GF-D8 (cell line): ENCODE data around the gene HNRNPH1.
A peak's percentile ranks its signal among the peaks of the same experiment; 100 is the strongest.
"Not testable (repeated sequence)": the region's sequence is repeated elsewhere in the genome, so short reads cannot be mapped to it uniquely, and the experiment has no call there.

Source experiments
- DNase-seq: peaks from one replicate; lab custom pipeline; 2025; lab: John Stamatoyannopoulos, UW

Gene HNRNPH1, protein sequence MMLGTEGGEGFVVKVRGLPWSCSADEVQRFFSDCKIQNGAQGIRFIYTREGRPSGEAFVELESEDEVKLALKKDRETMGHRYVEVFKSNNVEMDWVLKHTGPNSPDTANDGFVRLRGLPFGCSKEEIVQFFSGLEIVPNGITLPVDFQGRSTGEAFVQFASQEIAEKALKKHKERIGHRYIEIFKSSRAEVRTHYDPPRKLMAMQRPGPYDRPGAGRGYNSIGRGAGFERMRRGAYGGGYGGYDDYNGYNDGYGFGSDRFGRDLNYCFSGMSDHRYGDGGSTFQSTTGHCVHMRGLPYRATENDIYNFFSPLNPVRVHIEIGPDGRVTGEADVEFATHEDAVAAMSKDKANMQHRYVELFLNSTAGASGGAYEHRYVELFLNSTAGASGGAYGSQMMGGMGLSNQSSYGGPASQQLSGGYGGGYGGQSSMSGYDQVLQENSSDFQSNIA

DNA sequence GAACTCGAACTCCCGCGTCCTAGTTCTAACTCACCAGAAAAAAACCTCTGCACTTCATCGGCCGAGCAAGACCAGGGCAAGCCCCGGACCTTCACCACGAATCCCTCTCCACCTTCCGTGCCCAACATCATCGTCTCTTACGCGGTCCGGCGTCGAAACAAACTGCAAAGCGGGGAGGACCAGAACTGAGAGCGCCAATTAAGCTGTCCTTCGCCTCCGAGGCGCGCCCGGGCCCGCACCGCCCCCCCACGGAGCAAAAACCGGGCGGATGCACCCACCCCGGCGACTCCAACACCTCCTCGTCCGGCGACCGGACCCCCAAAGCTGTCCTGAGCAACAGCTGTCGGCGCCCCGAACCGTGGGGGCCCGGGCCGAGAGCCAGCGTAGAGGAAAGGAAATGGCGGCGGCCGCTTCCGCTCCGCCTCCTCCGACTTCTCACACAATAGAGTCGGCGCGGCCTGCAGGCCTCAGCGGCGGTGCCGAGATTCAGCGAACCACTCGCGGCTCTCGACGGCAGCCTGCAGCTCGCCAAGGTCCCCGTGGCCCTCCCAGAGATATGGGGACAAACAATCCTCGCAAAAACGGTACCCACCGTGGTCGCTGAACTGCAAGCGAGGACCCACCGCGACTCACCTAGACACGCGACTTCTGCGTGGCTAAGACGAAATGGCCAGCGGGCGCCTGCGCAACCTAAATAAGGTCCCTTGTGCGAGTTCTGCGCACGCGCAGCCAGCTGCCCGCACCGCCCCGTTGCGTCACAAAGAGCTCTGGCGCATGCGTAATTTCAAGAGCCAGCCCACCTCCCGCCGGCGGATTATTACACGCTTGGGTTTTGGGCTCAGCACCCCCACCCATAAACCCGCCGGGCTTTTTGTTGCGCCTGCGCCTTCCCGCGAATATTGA is at the start of gene HNRNPH1:
Gene HNRNPH1 (minus strand): TSS at position 669 of the 903 bp plus-strand sequence. CDS start 538 bp downstream, at position 131.
- peak; percentile 95 for DNase-seq

DNA sequence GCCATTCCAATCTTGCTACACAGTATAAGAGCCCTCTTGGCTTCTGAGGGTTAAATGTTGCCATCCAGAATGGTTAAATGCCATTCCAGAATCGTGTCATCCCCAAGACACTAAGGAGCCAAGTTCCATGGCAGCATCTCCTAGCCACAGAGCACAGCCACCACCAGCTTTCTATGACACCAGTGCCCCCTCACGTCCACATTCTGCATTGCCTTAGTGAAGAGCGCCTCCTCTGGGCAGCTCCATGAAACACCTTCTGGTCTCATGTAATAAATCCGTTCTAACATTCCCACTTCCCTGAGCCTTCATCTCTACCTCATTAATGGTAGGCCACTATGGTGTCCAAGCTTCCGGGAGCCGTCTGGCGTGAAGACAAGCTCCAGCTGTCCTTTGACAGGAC is 44.9 kb upstream of the HNRNPH1 start:
- peak; percentile 4 for DNase-seq

DNA sequence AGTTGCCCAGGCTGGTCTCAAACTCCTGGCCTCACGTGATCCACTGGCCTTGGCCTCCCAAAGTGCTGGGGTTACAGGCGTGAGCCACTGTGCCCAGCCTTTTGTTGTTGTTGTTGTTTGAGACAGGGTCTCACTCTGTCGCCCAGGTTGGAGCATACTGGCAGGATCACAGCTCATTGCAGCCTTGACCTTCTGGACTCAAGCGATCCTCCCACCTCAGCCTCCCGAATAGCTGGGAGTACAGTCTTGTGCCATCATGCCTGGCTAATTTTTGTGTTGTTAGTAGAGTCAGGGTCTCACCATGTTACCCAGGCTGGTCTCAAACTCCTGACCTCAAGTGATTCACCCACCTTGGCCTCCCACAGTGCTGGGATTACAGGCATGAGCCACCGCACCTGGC is 38.2 kb upstream of the HNRNPH1 start:
- DNase-seq = not testable (repeated sequence)

DNA sequence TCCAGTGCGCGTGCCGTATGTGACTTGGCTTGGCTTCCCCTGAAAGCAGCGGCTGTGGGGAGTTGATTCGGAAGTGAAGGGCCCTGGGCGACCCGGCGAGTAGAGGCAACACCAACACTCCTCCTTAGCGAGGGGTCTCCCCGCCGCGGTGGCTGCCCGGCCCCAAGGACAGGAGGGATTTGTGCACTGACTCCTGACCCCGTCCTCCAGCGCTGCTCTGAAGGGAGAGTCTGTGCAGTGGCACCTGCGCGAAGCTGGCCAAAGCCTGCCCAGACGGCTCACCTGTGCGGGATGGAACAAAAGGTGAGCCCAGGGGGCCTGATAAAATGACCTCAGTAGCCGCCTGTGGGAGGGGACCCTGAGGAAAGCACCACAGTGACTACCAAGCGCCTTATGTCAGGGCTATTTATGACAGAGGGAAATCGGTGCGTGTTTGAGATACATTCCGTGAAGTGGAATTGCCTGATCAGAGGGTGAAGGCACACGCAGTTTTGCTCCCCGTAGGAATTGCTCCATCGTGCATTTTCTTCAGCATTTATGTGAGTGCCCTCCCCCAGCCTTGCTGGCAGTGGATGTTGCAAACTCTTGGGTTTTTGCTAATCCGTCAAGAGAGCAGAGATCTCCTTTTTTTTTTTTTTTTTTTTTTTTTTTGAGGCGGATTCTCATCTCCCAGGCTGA is 34.8 kb upstream of the HNRNPH1 start:
- DNase-seq = peak; percentile 1

DNA sequence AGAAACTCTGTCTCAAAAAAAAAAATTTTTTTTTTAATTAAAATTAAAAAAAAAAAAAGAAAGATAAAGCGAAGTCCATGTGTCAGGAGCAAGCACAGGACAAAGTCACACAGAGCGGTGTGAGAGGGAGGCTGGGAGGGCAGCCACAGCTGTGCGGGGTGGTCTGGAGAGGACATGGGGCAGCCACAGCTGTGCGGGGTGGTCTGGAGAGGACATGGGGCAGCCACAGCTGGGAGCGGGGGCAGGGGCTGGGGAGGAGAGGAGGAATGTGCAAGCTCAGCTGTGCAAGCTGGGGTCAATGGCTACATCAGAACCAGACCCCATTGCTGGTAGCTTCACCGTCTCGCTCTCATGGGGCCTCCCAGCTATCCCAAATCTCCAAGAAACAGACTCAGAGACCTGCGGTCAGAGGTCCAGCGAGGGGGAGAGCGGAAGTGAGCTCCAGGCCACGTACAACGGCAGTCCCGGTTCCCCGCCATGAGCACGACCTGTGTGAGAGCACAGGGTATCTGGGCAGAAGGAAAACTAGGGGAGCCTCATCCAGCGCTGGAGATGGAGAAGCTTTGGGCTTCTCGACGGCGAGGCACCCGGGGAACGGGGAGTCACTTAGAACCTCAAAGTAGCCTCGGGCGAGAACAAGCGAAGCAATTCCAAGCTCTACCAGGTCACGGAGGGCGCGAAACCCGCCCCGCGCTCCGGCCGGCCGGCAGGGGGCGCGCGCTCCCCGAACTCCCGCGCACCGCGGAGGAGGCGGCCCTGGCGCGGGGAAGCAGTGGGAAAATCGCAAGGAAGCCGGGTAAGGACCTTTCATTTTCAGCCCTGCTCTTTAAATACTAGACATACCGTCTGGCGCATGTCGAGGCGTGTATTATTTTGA is 34.1 kb upstream of the HNRNPH1 start:
- DNase-seq = not testable (repeated sequence)

DNA sequence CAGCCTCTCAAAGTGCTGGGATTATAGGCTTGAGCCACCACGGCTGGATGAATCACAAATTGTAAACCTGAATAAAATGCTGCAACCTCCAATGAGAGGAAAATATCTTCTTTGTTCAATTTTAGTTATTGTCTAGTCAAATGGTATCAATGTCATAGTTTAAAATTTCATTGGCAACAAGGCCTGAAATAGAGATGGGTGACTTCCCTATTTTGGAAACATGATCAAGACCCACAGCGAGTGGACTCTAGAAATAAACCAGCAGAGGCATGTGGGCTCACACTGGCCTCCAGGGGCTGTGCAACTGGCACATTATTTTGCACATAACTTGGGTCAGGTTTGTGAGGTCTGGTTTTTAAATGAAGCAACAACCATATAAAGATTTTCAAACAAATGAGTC is 29.7 kb upstream of the HNRNPH1 start:
- DNase-seq = not testable (repeated sequence)

DNA sequence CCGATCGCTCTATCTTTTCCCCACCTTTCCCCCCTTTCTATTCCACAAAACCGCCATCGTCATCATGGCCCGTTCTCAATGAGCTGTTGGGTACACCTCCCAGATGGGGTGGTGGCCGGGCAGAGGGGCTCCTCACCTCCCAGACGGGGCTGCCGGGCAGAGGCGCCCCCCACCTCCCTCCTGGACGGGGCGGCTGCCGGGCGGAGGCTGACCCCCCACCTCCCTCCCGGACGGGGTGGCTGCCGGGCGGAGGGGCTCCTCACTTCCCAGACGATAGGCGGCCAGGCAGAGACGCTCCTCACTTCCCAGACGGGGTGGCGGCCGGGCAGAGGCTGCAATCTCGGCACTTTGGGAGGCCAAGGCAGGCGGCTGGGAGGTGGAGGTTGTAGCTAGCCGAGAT is 26.8 kb upstream of the HNRNPH1 start:
- not testable (repeated sequence) for DNase-seq

DNA sequence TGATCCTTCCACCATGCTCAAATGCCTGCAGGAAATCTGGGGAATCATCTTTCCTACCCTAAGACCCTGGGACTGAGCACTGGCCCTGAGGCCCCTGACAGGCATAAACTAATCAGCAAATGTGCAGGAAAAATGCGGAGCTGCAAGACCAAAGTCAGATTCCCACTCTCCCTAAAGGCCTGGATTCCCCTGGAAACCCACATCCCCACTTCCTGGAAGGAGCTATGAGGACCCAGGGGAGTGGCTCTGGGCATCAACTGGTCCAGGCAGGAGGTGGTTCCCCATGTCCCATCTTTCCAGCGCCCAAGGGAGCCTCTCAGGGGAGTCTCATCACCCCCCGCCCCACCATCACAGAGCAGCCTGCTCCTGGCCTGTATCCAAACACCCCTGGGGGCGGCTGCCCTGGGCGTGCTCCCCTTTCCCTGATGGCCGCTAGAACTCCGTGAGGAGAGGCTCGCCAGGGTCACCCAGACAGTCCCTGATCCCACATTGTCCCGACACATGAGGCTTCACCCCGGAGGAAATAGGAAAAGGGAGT is 25.8 kb upstream of the HNRNPH1 start:
- not testable (repeated sequence) for DNase-seq

DNA sequence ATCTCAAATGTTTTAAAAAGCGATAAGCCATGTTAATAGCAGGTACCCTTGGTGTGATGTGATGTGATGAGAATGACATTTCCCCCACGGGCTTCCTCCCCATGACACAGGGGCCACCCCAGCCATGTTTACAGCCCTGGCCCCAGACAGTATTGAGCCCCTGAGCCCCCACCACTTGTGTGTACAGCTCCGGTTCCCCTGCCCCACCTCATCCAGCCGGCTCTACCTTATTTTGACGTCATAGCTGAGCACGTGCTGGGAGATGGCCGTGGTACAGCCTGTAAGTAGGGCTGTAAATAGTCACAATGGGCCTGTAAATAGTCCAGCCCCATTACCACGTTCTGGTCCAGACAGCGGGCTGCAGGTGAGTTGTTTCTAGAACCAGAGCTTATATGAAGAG is 24.9 kb upstream of the HNRNPH1 start:
- no peak for DNase-seq

DNA sequence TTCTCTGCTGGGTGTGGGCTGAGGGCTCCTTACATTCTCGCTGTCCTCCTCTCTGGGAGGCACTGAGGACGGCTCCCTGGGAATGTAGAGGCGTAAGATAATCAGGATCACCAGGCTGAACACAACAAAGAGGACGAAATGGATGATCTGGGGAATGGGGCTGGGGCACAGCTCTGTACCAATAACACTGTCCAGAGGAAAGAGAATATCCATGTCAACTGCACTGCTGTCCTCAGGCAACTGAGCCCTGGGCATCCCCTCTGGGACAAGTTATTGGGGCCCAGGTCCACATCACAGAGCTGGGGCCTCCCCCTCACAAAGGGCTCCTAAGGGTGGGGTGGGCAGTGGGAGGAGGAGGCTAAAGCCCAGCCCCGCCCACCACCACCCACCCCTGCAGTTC is 21.3 kb upstream of the HNRNPH1 start:
- DNase-seq = not testable (repeated sequence)

DNA sequence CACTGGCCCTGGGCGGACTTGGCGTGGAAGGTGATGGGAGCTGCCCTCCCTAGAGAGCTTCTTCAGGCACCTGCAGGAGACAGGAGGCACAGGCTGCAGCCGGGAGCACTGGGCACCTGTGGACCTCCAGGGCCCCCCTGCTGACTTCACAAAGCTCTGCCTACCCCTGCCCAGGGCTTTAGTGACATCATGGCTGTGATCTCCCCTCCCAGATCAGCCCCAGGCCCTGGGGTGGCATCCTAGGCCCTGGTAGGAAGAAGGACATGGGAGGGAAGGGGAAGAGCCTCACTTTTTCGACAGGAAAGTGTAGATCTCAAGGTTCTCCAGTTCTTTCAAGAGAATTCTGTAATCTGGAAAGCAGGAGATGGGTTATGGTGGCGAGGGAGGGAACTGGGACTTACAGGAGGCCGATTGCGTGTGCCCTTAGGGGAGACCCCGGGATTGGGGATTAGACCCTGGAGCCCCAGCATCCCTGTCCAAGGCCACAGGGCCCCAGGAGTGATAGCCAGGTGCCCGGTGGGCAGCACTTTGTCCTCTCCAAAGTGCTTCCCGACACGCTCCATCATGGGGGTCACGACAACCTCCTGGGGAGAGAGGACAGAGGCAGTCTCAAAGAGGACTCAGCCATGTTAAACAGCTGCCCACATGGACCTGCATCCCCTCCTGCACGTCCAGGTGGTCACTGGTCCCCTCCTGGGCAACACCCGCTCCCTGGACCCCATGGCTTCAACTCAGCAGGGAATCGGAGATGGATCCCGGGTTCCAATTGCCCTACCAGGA is 19.9 kb upstream of the HNRNPH1 start:
- not testable (repeated sequence) for DNase-seq

DNA sequence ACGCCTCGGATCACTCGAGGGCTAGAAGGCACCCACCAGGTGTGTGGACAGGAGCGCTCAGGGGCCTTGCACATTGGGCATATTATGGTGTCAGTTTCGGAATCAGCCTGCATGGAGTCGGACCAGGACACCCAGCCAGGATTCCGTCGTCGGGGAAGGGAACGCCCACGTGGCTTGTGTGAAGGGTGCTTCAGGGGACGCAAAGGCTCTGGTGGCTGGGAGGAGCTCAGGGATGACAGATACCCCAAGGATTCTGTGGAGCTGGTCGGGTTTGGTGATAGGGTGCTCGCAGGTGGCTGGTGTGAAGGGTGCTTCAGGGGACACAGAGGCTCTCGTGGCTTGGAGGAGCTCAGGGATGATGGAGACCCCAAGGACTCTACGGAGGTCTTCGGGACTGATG is 19.2 kb upstream of the HNRNPH1 start:
- DNase-seq = not testable (repeated sequence)

DNA sequence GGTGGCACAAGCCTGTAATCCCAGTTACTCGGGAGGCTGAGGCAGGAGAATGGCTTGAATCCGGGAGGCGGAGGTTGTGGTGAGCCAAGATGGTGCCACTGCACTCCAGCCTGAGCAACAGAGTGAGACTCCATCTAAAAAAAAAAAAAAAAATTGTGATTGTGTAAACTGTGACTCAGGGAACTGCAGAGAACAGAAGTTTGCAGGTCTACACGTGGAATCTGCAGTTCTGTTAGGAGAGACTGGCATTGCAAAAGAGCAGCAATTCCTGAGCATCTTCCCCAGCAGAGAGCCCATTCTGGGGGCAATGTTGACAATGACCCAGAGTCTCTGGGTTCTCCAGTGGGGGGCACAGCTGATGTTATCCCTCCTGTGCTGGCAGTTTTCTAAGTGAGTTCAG is 18.3 kb upstream of the HNRNPH1 start:
- DNase-seq = not testable (repeated sequence)

DNA sequence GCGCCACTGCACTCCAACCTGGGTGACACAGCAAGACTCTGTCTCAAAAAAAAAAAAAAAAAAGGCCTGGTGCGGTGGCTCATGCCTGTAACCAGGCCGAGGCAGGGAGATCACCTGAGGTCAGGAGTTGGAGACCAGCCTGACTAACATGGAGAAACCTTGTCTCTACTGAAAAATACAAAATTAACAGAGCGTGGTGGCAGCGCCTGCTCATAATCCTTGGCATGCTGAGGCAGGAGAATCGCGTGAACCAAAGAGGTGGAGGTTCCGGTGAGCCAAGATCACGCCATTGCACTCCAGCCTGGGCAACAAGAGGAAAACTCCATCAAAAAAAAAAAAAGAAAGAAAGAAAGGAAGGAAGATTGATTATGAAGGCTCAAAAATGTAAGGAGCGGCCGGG is 15.8 kb upstream of the HNRNPH1 start:
- not testable (repeated sequence) for DNase-seq

DNA sequence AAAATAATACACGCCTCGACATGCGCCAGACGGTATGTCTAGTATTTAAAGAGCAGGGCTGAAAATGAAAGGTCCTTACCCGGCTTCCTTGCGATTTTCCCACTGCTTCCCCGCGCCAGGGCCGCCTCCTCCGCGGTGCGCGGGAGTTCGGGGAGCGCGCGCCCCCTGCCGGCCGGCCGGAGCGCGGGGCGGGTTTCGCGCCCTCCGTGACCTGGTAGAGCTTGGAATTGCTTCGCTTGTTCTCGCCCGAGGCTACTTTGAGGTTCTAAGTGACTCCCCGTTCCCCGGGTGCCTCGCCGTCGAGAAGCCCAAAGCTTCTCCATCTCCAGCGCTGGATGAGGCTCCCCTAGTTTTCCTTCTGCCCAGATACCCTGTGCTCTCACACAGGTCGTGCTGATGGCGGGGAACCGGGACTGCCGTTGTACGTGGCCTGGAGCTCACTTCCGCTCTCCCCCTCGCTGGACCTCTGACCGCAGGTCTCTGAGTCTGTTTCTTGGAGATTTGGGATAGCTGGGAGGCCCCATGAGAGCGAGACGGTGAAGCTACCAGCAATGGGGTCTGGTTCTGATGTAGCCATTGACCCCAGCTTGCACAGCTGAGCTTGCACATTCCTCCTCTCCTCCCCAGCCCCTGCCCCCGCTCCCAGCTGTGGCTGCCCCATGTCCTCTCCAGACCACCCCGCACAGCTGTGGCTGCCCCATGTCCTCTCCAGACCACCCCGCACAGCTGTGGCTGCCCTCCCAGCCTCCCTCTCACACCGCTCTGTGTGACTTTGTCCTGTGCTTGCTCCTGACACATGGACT is 11.1 kb upstream of the HNRNPH1 start:
- not testable (repeated sequence) for DNase-seq

DNA sequence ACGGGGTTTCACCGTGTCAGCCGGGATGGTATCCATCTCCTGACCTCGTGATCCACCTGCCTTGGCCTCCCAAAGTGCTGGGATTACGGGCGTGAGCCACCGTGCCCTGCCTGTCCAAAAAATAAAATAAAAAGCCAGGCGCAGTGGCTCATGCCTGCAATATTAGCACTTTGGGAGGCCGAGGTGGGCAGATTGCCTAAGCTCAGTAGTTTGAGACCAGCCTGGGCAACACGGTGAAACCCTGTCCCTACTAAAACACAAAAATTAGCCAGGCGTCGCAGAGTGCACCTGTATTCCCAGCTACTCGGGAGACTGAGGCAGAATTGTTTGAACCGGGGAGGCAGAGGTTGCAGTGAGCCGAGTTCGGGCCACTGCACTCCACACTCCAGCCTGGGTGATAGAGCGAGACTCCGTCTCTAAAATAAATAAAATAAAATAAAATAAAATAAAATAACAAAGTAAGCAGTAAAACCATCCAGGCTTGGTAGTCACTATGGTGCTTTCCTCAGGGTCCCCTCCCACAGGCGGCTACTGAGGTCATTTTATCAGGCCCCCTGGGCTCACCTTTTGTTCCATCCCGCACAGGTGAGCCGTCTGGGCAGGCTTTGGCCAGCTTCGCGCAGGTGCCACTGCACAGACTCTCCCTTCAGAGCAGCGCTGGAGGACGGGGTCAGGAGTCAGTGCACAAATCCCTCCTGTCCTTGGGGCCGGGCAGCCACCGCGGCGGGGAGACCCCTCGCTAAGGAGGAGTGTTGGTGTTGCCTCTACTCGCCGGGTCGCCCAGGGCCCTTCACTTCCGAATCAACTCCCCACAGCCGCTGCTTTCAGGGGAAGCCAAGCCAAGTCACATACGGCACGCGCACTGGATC is 10.3 kb upstream of the HNRNPH1 start:
- not testable (repeated sequence) for DNase-seq

DNA sequence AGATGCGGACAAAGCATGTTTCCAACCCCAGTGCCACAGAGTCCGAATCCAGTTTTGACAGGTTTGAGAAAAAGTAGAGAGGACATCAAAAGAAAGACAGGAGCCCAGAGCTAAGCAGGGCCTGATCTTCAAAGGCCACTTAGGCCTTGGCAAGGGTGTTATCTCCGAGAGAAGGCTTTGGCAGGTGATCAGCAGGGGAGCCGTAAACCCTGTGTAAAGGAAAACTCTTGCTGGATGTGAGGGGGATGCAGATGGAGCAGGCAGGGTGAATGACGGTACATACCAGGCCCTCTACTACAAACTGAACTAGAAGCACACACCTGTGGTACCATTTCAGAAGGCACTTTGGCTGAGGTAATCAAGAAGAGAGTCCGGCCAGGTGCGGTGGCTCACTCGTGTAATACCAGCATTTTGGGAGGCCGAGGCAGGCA is 1.4 kb upstream of the HNRNPH1 start:
- no peak for DNase-seq
